ENCODE measurements around the gene SASH1. TPM values are rescaled to one million over a fixed set of nuclear protein-coding genes. Genes with fewer than 3 reads are reported as not detected.
A peak's percentile ranks its signal among the peaks of the same experiment; 100 is the strongest.
"Not testable (repeated sequence)": the region's sequence is repeated elsewhere in the genome, so short reads cannot be mapped to it uniquely, and the experiment has no call there.

SASH1 gene
- total RNA-seq, 2 donors from 2014 or later = 77.0 to 82.3 TPM

DNA sequence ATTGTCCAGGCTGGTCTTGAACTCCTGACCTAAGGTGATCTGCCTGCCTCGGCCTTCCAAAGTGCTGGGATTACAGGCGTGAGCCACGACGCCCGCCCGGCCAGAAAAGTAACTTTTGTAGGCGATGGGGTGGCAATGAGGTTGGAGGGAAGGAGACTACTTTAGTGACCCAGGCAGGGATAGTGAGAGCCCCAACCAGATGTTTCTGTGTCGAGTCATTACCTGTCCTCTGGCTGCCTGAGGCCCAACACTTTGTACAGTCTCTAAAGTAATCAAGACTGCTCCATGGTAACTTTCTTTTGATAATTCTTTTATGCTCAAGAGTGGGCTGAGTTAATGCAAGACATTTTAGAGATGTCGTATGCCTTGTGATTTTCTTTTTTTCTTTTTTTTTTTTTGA is 6.8 kb downstream of the SASH1 start:
- Histone ChIP-seq H3K36me3 (no peaks in the 10 kb centered on the region), H3K27me3 (replicated peaks; ENCODE audit: insufficient read depth) (no peaks in the 10 kb centered on the region), H3K9me3 (no peaks in the 10 kb centered on the region), H3K4me3 (no peak overlapping the region), H3K4me1 (ENCODE audit: control insufficient read depth in 1 of 2, low read depth in 2 of 2) (peaks cover 24 to 26% of the 10 kb centered on the region in 2 donors), H3K27ac (no peak overlapping the region)
- TF ChIP-seq, protein P1, sequence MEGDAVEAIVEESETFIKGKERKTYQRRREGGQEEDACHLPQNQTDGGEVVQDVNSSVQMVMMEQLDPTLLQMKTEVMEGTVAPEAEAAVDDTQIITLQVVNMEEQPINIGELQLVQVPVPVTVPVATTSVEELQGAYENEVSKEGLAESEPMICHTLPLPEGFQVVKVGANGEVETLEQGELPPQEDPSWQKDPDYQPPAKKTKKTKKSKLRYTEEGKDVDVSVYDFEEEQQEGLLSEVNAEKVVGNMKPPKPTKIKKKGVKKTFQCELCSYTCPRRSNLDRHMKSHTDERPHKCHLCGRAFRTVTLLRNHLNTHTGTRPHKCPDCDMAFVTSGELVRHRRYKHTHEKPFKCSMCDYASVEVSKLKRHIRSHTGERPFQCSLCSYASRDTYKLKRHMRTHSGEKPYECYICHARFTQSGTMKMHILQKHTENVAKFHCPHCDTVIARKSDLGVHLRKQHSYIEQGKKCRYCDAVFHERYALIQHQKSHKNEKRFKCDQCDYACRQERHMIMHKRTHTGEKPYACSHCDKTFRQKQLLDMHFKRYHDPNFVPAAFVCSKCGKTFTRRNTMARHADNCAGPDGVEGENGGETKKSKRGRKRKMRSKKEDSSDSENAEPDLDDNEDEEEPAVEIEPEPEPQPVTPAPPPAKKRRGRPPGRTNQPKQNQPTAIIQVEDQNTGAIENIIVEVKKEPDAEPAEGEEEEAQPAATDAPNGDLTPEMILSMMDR (IDR thresholded peaks at IDR 0.05) = no peak
- DNase-seq (ENCODE audit: low spot score) (no peak), ATAC-seq (ENCODE audit: insufficient number of reproducible peaks, low FRiP score, low read depth) (no peak)

- DNase-seq (ENCODE audit: low spot score) (no peak), ATAC-seq (ENCODE audit: insufficient number of reproducible peaks, low FRiP score, low read depth) (no peak)
- Histone ChIP-seq H3K4me1 (ENCODE audit: control insufficient read depth in 1 of 2, low read depth in 2 of 2) (peaks cover 8 to 9% of the 10 kb centered on the region in 2 donors), H3K27ac (no peak overlapping the region), H3K4me3 (no peak overlapping the region), H3K36me3 (no peaks in the 10 kb centered on the region), H3K27me3 (replicated peaks; ENCODE audit: insufficient read depth) (no peaks in the 10 kb centered on the region), H3K9me3 (no peaks in the 10 kb centered on the region)
- TF ChIP-seq, protein P1 (IDR thresholded peaks at IDR 0.05) = no peak
Measured at GRCh38 chr6:148351309-148351708, 8.7 kb downstream of the SASH1 start.

DNA sequence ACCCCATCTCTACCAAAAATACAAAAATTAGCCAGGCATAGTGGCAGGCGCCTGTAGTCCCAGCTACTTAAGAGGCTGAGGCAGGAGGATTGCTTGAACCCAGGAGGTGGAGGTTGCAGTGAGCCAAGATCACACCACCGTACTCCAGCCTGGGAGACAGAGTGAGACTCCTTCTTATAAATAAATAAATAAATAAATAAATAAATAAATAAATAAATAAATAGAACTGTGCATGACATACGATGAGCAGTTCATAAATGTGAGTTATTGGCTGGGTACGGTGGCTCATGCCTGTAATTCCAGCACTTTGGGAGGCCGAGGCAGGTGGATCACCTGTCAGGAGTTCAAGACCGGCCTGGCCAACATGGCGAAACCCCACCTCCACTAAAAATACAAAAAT is 9.8 kb downstream of the SASH1 start:
- ATAC-seq (ENCODE audit: insufficient number of reproducible peaks, low FRiP score, low read depth); DNase-seq (ENCODE audit: low spot score); H3K36me3 ChIP-seq; H3K4me1 ChIP-seq (ENCODE audit: control insufficient read depth in 1 of 2, low read depth in 2 of 2); H3K27me3 ChIP-seq (replicated peaks; ENCODE audit: insufficient read depth); H3K4me3 ChIP-seq; H3K9me3 ChIP-seq; H3K27ac ChIP-seq: not testable (repeated sequence)

DNA sequence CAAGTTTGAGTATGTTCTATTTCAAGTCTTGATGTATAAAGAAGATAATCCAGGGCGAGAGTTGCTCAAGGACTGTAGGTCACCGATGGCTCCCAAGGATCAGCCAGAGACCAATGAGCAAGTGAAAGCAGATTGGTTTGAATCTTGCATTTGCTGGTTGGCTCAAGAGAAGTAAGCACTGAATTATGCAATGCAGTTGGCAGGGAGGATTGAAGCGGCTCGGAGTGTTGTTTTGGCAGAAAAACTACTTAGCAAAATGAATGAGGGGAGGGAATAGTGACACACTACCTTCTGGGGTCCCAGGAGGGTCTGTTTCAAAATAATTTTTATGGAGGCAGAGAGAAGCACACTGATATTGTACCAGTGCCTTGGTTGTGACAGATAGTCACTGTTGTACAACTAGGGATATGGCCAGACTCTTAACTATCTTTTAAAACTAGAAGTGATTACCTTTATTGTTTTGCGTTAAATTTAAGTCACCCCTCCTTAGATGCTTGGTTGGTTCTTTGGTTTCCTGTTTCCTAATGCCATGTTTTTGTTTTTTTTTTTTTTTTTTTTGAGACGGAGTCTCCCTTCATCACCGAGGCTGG is 15.7 kb downstream of the SASH1 start:
- no peak for DNase-seq (ENCODE audit: low spot score)

GRCh38 chr6:148359228-148359627 is 16.6 kb downstream of the SASH1 start:
- Histone ChIP-seq H3K27me3 (replicated peaks; ENCODE audit: insufficient read depth) (no peaks in the 10 kb centered on the region), H3K4me3 (no peak overlapping the region), H3K27ac (no peak overlapping the region), H3K36me3 (no peaks in the 10 kb centered on the region), H3K9me3 (no peaks in the 10 kb centered on the region), H3K4me1 (ENCODE audit: control insufficient read depth in 1 of 2, low read depth in 2 of 2) (peaks cover 10 to 20% of the 10 kb centered on the region in 2 donors)
- TF ChIP-seq, protein P1 (IDR thresholded peaks at IDR 0.05) = no peak
- ATAC-seq (ENCODE audit: insufficient number of reproducible peaks, low FRiP score, low read depth) = no peak
- DNase-seq (ENCODE audit: low spot score) = no peak

More for the DNA sequence above, 15.7 kb downstream of the SASH1 start:
- Histone ChIP-seq H3K36me3 (no peaks in the 10 kb centered on the region), H3K9me3 (no peaks in the 10 kb centered on the region), H3K27me3 (replicated peaks; ENCODE audit: insufficient read depth) (no peaks in the 10 kb centered on the region), H3K4me3 (peak overlapping the region; percentile 4), H3K27ac (no peak overlapping the region), H3K4me1 (ENCODE audit: control insufficient read depth in 1 of 2, low read depth in 2 of 2) (peaks cover 12 to 20% of the 10 kb centered on the region in 2 donors)
- ATAC-seq (ENCODE audit: insufficient number of reproducible peaks, low FRiP score, low read depth) = peak; percentile 70
- TF ChIP-seq, protein P1 (IDR thresholded peaks at IDR 0.05) = no peak

All from thoracic aorta (tissue), 2 donors.